Fibroblast of skin of abdomen (primary cell): ENCODE data around the gene HSD17B1.
A peak's percentile ranks its signal among the peaks of the same experiment; 100 is the strongest.

Experiments used
- DNase-seq: peaks from one replicate; pipeline ENCODE4 v3.0.0-alpha.2; 2013

The HSD17B1 gene

DNA sequence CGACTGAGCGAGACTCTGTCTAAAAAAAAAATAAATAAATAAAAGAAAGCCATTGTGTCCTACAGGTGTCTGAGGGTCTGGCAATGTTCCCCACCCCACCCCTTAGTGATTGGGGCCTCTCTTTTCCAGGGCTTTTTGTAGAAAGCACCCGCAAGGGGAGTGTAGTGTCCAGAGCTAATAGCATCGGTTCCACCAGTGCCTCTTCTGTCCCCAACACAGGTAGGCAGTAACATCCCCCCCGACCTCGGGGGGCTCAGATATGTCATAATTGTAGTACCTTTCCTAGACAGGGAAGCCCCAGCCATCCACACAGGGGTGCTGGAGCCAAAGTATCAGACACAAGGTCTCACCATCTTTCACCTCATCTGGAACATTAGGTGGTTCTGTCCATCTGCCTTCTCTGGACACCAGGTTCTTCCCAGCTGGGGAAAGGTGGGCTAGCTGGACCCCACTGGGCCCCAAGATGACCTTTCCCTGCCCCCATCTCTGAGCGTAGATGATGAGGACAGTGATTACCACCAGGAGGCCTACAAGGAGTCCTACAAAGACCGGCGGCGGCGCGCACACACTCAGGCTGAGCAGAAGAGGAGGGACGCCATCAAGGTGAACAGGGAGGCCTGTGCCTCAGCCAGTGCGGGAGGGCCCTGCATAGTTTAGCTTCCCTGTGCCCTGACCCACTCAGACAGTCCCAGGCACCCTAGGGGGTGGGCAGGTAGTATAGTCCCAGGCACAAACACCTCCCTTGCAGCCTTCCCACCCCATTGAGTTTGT is 15.8 kb downstream of the HSD17B1 start:
- DNase-seq = no peak

DNA sequence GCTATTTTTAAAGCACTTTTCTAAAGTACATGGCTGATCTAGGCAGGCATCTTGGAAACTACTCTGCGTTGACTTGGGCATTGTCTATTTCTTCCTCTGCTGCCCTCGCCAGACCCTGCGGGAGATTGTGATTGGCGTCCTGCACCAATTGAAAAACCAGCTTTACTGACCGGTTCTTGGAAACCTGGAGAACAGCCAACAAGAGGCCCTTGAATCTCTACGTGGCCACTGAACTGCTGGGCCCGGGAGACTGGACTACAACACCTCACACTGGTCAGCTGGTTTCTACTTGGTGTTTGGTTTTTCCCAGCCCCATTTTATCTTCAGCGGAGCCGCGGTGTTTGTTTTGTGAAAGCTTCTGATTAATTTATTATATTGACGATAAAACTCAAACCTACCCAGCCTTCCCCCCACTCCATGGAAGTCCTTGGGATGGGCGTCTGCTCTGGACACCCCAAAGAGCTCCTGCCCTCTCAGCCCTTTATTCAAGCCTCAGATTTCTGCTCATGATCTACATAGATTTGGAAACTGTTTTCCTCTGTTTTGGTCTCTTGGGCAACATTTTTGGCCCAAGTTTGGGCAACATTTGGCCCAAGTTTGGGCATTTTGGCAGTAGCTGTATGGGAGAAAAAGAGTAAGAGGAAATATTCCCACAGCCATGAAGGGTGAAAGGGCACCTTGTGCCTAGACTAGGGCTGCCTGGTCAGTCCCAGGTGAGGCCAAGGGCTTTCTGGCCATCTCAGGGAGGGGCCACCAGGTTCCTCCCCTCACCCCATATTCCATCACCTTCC is 18.9 kb downstream of the HSD17B1 start:
- DNase-seq = no peak

DNA sequence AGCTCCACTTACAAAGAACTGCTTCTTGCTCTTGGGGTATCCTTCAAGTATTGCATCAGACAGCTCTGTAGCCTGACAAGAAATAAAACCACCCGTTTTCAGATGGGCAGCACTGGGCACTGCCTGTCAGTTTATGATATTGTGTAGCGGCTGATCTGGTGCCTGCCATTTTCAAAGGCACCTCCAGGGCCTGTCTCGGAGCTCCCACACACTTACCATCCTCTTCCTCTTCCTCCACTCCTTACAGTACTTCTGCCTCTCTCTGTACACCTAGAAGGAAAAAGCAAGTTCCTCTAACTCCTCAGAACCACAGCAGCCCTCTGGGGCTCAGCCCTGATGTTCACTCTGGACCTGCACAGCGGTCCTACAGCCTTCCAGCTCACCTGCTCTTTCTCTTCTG is 20.4 kb downstream of the HSD17B1 start:
- no peak for DNase-seq

DNA sequence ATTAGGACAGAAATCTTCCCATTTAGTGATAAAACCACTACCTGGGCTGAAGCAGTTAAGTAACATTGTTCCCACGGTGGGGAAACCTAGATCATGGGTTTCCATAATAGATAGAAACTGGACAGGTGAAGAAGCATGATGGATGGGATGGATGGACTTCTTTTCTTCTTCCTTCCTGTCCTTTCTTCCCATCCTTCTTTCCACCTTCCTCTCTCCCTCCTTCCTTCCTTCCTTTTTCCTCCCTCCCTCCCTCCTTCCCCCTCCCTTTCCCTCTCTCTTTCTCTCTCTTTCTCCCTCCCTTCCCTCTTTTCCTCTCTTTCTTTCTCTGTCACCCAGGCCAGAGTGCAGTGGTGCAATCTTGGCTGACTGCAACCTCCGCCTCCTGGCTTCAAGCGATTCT is 21.7 kb downstream of the HSD17B1 start:
- no peak for DNase-seq

DNA sequence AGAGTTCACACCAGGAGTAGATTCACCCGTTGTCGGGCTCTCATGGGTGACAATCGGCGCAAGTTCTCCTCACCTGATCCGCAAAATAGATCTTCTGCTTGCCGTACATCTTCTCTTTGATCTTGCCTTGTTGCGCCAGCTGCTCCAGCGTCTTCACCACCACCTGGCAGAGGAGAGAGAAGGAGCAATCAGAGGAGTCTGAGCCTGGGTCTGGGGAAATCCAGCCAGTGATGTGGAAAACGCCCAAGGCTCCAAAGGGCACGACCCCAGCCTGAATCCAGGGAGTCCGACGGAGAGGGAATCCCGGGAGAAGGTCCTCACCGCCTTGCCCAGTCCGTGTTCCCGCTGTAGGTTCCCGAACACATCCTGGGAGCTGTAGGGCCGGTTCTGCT is 24.4 kb downstream of the HSD17B1 start:
- no peak for DNase-seq

DNA sequence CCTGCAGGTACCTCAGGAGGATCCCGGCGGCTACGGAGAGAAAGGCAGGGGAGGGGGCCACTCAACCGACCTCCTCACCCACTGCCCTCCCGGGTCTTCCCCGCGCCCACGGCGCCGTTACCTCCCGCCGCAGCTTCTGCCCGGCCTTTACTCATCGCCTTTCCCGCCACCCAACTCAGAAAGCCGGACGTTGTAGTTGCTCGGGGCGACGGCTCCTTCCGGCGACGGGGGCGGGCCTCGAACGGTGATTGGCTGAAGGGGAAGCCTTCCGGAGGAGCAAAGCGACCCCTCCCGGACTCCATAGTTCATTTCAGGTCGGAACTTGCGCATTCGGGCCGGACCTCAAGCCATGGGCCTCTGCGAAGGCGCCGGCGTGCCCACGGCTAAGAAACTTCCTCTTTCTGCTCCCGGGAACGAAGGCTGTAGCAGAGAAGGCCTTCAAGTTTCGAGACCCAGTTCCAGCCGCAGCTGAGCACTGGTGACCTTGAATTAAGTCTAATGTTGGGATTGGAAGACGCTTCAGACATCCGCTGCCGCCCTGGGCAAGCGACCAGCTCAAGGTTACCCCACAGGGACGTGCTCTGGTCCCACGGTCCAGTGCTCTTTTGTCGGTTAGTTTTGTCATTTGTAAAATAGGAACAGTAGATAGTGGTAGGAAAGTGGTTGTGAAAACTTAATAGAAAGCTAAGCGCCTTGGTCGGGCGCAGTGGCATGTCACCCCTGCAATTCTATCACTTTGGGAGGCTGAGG is 25.0 kb downstream of the HSD17B1 start, which contains the start of gene PSMC3IP:
PSMC3IP (minus strand) TSS at position 198 of the 750 bp plus-strand sequence; CDS start at position 155, 43 bp downstream.
- DNase-seq = peak; percentile 93

DNA sequence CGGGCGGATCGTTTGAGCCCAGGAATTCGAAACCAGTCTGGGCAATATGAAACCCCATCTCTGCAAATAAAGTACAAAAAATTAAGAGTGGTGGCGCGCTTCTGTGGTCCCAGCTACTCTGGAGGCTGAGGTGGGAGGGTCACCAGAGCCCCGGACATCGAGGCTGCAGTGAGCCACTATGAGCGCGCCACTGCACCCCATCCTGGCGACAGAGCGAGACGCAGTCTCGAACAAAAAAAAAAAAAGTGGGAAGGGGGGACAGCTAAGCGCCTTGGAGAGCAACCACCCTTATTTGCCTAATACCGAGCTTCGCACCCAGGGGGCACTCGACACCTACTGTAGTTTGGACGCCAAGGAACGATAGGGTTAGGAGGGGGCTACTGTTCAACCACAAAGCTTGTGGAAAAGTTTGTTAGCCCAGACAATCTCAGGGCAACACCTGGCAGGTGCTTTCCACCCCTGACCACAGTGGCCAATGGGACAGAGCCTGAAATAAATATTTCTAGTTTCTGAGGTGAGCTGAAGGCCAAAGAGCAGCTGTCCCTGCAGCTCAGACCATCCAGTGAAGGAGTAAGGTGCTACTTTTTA is 25.7 kb downstream of the HSD17B1 start:
- peak; percentile 67 for DNase-seq

DNA sequence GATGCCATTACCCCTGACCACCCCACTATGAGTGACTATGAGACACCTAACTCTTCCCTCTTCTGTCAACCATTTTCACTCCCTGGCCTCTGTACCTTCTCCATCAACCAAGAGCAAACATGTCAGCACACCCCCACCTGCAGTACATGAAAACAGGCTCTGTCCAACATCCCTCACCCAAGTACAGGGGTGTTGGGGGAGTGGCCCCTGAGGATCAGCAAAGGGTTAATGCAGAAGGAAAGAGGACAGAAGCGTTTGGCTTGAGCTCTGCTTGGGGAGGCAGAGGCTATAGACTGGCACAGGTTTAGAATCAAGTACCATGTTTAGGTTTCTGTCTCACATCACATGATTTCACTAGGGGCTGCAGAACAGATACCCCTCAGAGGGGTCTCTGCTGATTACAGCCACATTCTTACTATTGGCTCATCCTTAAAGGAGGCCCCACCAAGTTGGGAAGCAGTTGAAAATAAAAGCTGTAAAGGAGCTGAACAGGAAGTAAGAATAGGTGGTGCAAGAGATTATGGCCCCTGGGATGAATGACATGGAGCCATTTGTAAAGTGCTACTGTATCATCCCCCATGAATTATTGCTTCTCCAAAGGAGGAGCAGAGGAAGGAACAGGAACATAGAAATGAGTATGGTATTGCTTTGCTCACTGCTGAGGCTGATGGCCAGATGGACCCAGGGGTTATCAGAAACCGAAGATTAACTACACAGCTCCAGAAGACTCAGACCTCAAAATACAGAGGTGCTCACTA is 27.2 kb downstream of the HSD17B1 start:
- DNase-seq = no peak

DNA sequence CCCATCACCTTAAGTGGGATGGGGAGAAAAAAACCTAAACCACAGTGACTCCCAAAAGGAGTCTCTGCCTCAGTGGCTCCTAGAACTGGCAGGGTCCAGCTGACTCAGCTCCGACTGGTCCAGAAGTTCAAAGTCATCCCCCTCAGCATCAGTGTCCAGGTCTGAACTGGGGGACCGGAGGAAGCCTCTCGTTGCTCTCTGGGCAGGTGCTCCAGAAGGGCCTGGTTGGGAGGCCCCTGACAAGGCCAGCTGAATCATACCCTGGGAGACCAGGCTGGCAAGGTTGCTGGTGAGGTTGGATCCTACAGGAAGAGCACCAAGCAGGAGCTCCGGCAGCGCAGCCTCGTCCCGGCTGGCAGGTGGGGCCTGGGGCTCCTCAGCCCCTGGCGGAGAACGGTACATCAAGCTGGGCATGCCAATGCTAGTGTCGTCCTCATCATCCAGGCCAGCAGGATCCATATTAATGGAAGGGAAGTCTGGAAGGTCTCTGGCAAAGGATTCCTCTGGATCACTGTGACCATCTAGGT is 29.1 kb downstream of the HSD17B1 start:
- no peak for DNase-seq

DNA sequence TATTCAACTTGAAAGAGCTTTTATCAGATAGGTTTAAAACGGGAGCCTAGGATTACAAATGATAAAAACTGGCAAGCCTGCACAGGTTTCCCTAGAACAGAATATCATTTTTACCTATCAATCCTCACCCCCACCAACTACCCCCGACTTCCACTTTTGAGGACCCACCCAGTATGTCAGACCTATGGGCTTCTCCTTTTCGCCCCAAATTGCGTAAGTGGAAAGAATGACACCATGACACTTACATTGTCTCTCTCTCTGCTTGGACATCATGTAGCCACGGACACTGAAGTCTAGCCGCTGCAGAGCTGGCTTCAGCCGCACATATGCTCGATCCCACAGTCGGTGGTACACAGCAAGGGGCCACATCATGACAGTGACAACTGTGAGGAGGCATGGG is 32.2 kb downstream of the HSD17B1 start:
- DNase-seq = no peak

DNA sequence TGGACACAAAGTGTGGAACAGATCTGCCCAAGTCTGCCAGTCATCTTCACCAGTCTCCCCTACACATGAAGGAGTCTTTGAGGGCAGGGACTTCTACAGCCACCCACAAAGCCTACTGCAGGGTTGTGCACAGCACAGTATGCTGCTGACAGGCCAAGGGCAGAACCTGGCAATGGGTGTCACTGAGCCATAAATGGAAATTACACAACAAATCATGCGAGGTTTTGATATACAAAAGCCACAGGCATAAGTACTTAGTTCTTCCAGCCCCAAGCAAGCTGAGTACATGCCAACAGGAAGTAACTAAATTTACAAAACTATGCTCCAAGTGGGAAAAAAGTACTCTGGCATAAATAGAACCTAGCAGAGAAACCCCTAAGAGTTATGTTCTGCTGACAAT is 32.6 kb downstream of the HSD17B1 start:
- no peak for DNase-seq

DNA sequence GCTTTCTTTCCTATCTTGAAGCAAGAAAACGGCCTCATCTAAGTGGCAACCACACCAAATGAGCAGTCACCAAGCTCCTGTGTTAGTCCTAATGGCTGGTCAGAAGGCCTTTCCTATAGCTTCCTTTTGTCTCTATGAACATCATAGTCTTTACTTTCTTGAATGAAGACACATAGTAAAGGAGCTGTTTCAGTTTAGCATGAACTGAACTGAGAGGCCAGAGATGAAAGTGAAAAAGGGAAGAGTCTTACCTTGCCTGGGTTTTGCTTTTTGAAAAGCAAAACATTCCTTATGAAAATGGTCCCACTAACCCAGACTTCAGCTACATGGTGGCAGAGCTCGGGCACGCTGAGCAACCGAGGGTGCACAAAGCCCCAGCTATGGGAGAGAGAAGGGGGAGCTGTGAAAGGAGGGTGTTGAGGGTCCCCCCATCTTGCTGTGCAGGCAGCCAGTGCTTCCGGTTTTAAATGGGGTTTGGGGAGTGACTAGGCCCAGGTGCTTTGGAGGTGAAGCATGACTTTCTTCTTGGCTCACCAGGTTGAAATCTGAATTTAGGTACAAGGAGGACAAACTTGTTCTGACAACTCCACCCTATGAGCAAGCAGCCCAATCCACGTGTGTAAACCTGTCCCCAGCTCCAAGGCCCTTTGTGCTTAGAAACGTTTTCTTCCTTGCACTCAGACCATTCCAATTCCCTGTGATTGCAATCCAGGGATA is 33.9 kb downstream of the HSD17B1 start:
- no peak for DNase-seq

DNA sequence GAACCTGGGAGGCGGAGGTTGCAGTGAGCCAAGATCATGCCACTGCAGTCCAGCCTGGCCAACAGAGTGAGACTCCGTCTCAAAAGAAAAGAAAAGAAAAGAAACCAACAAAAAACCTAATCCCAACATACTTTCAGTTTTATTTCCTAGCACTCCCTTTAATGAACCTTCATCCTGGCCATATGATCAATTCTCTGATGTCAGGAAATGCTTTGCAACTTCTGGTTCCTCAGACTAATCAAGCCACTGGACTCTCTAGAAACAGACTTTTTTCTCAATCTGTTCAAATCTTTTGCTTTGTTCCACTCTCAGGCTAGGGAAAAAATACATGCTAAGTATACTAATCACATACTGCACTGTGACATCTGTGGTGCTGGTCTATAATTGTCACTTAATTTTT is 38.2 kb downstream of the HSD17B1 start:
- DNase-seq = no peak

DNA sequence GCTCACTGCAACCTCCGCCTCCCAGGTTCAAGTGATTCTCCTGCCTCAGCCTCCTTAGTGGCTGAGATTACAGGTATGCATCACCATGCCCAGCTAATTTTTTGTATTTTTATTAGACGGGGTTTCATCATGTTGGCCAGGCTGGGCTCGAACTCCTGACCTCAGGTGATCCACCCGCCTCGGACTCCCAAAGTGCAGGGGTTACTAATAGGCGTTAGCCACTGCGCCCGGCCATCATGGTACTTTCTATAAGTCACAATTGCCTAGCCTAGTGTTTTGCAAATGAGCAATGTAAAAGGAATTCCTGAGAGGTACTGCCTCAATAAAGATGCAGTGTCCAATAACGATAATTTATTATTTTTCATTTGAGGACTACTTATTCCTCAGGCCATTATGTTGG is 38.7 kb downstream of the HSD17B1 start:
- no peak for DNase-seq

DNA sequence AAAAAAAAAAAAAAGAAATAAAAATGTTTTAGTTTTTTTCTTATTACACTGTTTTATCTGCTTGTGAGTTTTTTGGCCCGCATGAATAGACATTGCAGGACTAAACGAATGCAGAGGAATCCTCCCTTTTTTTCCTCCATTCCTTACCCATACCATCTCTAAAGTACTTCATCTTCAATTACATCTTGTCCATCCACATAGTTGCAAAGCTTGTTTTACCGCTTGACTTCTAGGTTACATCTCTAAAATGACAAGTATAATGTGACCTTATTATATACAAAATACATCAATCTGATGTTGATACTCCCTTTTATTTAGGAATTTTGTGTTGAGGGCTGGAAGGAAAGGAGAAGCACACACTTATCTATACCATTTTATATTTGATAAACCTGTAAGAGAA is 43.7 kb downstream of the HSD17B1 start:
- no peak for DNase-seq

DNA sequence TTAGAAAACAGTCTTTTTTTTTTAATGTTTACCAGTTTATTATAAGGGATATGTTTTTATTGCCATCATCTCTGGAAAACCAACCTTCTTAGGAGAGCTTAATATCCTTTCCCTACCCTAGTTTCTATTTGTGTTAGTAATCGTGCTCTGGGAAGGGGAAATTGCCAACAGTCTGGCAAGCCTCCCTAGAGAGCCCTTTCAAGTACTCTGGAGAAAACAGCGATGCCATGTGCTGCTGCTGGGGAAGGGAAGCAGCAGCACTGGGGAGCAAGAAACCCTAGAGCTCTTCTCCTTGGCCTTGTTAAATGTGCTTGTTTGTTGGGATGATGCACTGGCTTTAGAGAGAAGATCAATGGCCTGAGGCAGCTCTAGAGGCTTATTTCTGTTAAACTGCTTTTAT is 46.2 kb downstream of the HSD17B1 start:
- no peak for DNase-seq

DNA sequence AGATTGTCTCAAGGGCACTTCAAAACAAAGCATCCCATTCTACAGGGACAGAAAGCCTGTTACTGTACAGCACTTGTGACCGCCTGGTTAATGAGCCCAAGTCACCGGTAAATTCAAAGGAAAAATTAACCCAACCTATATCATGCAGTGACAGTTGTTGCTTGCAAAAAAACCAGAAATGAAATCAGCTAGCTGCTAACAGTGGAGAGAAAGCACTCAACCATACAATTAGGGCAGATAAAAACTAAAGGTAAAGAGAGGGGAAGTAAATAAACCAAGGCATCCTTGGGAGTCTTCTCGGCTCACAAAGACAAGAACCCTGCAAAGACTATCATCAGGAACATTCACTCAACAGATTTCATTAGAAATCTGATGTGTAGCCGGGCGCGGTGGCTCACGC is 50.6 kb downstream of the HSD17B1 start:
- DNase-seq = no peak
